GM19397 (cell line): Measurements from ENCODE around the gene CCL17.

ENCODE experiments used
- ATAC-seq: cut with Tn5 transposase; IDR thresholded peaks from one replicate; pipeline ENCODE4 v1.9.1; 2021; ENCODE audit warnings: mild to moderate bottlenecking, moderate library complexity; ENCODE audit not compliant: unreplicated experiment

Gene CCL17

DNA sequence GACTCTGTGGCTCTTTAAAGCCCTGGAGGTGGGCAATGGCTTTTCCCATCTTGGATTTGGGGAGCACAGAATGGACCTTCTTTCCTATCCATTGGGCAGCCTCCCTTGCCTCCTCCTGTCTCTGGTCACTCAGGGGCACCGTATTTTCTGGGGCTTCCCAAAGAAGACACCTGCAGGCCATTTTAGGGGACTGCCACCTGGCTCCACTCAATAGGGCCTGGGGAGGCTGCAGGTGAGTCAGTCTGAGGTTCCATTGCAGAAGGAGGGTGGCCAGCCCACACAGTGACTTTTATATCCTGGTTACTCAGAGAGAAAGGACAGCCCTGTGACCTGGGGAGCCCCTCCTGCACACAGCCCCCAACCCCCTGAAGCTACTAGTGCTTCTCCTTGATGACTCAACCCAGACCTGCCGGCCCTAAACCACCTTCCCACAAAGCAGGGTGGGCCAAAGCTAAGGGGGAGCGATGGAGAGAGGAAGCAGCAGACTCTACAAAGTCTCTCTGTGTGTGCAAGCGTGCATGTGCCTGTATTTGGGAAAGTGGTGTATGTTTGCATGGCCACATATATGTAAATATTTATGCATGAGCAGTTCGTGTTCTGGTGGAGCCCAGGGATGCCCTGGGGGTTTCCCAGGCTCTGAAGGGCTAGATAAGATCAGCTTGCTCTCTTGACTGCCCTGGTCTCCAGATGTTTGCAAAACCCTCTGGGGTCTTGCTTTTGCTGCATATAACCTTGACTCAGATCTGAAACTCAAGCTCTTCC, 27.3 kb upstream of the CCL17 start:
- ATAC-seq = peak; percentile 69

DNA sequence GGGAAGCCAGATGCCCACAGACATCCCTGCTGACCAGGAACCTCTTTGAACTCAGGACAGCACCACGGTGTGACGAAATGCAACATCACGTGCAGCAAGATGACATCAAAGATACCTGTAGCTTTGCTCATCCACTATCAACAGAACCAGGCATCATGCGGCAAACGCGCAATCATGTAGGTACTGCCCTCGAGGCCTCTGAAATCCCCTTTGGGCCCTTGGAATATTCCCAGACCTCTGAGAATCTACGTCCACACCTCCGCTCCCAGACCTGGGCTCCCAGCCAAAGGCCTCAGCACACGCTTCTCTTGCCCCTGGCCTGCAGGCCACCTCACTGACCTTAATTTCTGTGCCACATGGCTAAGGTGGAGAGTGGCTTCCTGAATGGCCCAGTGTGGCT, 25.0 kb upstream of the CCL17 start:
- no peak for ATAC-seq

DNA sequence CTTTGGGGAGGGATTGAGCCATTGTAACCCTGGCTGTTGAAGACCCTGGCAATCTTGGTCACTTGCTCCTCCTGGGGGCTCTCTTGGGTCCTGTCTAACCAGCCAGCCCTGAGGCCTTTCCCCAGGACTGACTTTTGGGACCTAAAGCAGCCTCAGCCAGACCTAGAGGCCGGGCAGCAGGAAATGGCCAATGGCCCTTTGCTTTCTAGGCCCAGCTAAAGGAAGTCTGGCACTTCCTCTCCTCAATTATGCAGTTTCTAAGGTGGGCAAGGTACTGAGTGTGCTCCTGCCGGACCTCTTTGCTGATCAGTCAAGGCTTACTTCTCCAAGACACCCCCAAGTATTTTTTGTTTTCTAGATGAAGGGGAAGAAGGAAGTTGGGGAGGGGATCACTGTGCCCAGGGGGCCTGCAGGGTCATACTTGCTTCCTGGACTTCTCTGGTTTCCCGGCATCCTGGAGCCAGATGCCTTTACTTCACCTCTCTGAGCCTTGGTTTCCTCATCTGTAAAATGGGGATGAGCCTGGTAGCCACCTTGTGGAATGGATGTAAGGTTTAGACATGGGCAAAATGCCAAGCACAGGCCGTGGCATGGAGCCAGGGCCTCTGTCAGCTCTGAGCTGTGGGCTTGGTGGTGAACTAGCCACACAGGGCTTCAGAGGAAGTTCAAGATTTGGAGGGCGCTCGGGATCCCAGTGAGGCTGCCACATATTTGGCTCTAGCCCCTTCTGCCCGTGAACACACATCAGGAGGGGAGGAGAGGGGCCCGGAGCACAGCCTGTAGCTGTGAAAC, 23.7 kb upstream of the CCL17 start:
- no peak for ATAC-seq

DNA sequence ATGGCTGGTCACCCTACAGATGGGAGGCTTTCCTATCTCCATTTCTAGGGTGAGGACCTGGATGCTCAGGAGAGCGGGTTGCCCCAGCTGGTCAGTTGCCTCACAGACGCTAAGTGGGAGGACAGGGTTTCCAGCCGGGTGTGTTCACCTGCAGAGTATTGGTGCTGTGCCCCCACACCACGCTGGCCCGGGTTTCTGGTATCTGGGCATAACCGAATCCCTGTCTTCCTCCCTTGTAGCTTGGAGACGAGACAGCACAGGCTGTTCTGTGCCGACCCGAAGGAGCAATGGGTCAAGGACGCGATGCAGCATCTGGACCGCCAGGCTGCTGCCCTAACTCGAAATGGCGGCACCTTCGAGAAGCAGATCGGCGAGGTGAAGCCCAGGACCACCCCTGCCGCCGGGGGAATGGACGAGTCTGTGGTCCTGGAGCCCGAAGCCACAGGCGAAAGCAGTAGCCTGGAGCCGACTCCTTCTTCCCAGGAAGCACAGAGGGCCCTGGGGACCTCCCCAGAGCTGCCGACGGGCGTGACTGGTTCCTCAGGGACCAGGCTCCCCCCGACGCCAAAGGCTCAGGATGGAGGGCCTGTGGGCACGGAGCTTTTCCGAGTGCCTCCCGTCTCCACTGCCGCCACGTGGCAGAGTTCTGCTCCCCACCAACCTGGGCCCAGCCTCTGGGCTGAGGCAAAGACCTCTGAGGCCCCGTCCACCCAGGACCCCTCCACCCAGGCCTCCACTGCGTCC, 22.6 kb upstream of the CCL17 start:
- no peak for ATAC-seq

DNA sequence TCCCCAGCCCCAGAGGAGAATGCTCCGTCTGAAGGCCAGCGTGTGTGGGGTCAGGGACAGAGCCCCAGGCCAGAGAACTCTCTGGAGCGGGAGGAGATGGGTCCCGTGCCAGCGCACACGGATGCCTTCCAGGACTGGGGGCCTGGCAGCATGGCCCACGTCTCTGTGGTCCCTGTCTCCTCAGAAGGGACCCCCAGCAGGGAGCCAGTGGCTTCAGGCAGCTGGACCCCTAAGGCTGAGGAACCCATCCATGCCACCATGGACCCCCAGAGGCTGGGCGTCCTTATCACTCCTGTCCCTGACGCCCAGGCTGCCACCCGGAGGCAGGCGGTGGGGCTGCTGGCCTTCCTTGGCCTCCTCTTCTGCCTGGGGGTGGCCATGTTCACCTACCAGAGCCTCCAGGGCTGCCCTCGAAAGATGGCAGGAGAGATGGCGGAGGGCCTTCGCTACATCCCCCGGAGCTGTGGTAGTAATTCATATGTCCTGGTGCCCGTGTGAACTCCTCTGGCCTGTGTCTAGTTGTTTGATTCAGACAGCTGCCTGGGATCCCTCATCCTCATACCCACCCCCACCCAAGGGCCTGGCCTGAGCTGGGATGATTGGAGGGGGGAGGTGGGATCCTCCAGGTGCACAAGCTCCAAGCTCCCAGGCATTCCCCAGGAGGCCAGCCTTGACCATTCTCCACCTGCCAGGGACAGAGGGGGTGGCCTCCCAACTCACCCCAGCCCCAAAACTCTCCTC, 21.9 kb upstream of the CCL17 start:
- ATAC-seq = no peak

DNA sequence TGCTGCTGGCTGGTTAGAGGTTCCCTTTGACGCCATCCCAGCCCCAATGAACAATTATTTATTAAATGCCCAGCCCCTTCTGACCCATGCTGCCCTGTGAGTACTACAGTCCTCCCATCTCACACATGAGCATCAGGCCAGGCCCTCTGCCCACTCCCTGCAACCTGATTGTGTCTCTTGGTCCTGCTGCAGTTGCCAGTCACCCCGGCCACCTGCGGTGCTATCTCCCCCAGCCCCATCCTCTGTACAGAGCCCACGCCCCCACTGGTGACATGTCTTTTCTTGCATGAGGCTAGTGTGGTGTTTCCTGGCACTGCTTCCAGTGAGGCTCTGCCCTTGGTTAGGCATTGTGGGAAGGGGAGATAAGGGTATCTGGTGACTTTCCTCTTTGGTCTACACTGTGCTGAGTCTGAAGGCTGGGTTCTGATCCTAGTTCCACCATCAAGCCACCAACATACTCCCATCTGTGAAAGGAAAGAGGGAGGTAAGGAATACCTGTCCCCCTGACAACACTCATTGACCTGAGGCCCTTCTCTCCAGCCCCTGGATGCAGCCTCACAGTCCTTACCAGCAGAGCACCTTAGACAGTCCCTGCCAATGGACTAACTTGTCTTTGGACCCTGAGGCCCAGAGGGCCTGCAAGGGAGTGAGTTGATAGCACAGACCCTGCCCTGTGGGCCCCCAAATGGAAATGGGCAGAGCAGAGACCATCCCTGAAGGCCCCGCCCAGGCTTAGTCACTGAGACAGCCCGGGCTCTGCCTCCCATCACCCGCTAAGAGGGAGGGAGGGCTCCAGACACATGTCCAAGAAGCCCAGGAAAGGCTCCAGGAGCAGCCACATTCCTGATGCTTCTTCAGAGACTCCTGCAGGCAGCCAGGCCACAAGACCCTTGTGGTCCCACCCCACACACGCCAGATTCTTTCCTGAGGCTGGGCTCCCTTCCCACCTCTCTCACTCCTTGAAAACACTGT, 21.0 kb upstream of the CCL17 start:
- ATAC-seq = no peak

DNA sequence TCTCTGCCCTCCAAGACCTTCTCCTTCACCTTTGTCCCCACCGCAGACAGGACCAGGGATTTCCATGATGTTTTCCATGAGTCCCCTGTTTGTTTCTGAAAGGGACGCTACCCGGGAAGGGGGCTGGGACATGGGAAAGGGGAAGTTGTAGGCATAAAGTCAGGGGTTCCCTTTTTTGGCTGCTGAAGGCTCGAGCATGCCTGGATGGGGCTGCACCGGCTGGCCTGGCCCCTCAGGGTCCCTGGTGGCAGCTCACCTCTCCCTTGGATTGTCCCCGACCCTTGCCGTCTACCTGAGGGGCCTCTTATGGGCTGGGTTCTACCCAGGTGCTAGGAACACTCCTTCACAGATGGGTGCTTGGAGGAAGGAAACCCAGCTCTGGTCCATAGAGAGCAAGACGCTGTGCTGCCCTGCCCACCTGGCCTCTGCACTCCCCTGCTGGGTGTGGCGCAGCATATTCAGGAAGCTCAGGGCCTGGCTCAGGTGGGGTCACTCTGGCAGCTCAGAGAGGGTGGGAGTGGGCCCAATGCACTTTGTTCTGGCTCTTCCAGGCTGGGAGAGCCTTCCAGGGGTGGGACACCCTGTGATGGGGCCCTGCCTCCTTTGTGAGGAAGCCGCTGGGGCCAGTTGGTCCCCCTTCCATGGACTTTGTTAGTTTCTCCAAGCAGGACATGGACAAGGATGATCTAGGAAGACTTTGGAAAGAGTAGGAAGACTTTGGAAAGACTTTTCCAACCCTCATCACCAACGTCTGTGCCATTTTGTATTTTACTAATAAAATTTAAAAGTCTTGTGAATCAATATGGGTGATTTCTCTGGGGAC, 20.1 kb upstream of the CCL17 start:
- no peak for ATAC-seq

DNA sequence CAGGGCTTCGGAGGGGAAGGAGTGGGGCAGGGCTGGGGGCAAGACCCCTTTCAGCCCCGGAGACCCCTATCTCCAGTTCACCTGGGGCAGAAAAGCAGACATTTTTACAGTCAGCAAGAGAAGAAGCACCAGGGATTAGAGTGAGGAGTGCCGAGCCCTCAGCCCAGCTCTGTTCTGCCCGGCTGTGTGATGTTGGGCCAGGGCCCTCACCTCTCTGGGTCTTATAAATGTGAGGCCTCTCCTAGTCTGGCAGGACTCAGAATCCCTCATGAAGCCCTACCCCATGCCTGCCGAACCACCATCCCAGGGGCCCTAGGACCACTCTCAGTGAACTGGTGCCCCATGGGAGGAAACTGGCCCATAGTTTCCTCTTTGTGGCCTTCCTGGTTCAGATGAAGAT, 19.5 kb upstream of the CCL17 start:
- ATAC-seq = no peak

DNA sequence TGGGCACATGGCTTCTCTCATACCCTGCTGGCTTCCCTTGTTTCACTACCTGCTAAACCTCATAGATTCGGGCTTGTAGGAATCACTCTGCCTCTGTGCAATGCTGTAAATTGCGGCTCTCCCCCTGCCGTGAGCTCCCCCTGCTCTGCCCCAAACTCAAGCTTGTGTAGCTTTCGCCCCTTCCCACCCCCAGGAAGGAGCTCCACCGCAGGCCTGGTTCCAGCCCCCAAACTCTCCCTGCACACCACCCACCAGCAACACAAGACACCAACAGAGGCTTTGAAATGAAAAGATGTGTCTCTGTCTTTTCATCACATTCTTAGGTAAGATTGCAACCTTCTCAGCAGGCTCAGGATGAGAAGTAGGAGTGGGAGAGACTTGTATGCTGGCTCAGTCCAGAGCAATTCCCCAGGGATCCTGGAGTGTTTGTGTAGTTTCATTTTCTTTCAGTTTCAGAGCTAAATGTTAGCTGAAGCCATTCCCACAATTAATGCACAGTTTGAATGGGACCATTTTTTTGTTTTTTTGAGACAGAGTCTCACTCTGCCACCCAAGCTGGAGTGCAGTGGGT, 18.1 kb upstream of the CCL17 start:
- no peak for ATAC-seq

DNA sequence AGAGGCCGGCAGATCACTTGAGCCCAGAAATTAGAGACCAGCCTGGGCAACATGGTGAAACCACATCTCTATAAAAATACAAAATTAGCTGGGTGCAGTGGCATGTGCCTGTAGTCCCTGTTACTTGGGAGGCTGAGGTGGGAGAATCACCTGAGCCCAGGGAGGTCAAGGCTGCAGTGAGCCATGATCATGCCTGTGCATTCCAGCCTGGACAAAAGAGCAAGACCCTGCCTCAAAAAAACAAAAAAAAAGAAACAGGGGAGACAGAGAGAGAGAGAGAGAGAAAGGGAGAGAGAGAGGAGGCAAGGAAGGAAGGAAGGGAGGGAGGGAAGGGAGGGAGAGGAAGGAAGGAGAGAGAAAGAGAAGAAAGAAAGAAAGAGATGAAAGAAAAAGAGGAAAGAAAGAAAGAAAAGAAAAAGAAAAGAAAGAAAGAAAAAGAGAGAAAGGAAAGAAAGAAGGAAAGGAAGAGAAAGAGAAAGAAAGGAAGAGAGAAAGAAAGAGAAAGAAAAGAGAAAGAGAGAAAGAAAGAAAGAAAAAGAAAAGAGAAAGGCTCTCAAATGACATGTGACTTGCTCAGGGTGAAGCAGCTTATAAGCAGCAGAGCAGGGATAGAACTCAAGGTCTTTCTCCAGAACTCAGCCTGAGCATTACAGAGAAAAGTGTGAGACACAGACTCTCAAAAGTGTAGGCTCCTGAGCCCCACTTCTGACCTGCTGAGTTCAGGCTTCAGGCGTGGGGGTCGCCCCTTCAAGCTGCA, 16.8 kb upstream of the CCL17 start:
- ATAC-seq = peak; percentile 25

DNA sequence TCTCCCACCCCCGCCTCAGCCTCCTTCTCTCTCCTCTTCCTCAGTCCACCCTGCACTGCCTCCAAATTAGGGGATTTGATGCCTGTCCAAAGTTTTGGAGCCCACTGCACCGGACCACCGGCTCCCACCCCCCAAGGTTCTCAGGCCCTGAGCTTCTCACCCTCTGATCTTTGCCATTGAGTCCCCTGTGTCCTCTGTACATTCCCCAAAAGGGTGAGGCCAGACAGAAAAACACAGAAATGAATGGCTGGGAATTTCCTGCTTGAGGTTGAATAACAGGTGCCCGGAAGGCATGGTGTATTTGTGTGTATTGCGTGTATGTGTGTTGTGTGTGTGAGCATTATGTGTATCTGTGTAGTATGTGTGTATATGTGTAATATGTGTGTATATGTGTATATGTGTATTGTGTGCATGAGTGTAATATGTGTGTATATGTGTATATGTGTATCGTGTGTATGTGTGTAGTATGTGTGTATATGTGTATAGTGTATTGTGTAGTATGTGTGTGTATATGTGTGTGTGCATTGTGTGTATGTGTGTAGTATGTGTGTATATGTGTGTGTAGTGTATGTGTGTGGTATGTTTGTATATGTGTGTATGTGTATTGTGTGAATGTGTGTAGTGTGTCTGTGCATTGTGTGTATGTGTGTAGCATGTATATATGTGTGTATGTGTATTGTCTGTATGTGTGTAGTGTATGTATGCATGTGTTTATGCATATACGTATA, 16.0 kb upstream of the CCL17 start:
- ATAC-seq = peak; percentile 54

DNA sequence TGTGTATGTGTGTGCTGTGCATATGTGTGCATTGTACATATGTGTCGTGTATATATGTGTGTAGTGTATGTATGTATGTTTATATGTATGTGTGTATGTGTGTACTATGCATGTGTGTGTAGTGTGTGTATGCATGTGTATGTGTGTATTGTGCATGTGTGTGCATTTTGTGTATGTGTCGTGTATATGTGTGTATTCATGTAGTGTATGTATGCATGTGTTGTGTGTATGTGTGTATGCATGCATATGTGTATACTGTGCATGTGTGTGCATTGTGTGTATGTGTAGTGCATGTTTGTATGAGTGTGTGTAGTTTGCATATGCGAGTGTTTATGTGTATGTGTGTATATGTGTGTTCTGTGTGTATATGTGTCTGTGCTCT, 15.5 kb upstream of the CCL17 start:
- no peak for ATAC-seq

DNA sequence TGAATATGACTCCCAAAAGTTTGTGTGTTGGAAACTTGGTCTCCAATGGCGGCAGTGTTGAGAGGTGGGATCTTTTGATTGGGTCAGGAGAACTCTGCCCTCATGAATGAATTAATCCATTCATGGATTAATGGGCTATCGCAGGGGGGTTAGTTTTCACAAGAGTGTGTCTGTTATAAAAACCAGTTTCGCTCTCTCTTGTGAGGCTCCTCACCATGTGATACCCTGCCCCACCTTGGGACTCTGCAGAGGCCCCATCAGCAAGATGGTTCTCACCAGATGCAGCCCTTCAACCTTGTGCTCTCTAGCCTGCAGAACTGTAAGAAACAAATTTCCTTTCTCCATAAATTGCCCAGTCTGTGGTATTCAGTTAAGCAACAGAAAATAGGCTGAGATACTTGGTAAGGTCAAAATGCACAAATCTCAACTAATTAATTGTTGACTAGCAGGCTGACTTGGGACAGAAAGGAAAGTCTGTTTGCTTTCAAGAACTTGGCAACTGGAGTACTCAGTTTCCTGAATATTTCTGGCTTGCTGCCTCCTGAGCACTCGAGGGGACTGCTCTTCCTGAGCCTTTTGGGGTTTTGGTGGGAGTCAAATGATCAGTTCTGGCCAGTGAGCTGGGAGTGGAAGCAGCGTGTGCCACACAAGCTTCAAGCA, 13.8 kb upstream of the CCL17 start:
- no peak for ATAC-seq

DNA sequence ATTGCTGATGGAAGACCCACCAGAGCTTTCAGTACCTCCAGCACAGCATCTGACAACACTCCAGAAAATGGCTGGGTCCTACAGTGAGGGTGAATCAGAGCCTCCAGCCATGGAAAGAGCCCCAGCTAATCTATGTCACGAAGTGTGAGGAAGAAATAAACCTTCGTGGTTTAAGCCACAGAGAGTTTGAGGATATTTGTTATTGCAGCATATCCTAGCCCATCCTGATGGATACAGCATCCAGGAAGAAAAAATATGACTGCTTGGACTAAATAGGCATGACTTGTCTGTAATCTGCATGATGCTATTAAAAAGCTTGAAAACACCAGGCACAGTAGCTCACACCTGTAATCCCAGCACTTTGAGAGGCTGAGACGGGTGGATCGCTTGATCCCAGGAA, 13.3 kb upstream of the CCL17 start:
- no peak for ATAC-seq

DNA sequence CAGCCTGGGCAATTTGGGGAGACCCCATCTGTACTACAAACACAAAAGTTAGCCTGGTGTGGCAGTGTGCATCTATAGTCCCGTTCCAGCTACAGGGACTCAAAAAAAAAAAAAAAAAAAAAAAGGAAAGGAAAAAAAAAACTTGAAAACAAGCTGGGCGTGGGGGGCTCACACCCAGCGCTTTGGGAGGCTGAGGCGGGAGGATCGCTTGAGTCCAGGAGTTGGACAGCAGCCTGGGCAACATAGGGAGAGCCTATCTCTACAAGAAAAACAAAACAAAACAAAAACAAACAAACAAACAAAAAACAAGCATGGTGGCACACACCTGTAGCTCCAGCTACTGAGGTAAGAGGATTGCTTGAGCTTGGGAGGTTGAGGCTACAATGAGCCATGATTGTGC, 12.9 kb upstream of the CCL17 start:
- ATAC-seq = no peak

DNA sequence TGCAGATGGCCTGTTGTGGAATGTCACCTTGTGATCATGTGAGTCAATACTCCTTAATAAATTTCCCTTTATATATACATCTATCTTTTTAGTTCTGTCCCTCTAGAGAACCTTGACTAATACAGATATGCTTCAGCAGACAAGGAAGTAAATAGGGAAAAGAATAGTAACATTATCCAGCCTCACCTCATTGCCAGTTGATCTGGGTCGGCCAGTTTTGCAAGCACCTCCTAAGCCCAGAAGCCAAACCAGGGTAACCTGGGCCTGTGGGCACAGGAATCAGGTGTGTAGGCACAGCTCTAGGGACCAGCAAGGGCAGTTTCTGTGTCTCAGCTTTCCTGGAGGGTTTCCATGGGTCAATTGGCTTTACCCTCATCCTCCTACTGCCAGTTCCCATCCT, 11.9 kb upstream of the CCL17 start:
- ATAC-seq = no peak

DNA sequence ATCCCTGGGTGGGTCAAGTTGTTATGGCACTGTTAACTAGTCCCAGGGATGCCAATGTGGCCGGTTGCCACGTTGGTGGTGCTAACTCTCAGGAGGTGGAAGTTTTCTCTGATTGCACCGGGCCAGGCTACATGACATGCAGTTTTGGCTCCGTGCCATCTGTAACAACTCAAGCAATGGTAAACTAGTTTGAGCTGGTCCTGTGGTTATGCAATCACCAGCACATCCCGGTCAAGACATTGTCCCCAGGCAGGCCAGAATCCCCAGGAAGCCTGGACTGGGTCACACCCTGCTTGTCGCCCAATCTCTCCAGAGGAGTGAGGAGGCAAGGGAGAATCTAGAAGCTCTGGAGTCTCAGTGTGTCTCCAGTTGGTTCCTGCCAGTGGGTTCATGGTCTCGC, 10.1 kb upstream of the CCL17 start:
- ATAC-seq = no peak
